Measurements from ENCODE around the gene ST3GAL3. TPM values are rescaled to one million over a fixed set of nuclear protein-coding genes. Genes with fewer than 3 reads are reported as not detected.

ST3GAL3 gene
- total and polyA plus RNA-seq, 2 donors (not counting 3 experiments of a cell fraction or from before 2014, with no cell fraction given), result 14.3 to 35.8 TPM

- H3K4me1 ChIP-seq (ENCODE audit: control insufficient read depth, extremely low read depth, insufficient read depth, low read length), result peaks cover 20% of the 10 kb centered on the region
- H3K4me3 ChIP-seq (replicated peaks in 1 of 3; ENCODE audit: insufficient read depth in 1 of 3, low read depth in 1 of 3, low read length in 3 of 3), result no peak overlapping the region
- no peaks in the 10 kb centered on the region for H3K9me3 ChIP-seq (replicated peaks; ENCODE audit: control insufficient read depth, insufficient read depth, low read length)
- POLR2A ChIA-PET, result no interaction called here
- peaks cover 6% of the 10 kb centered on the region for H4K20me1 ChIP-seq (replicated peaks; ENCODE audit: control insufficient read depth, extremely low read depth, insufficient read depth, low read length)
- DNase-seq (ENCODE audit: low read depth, low spot score) (no peak), FAIRE-seq (peak; percentile 18)
- no peak overlapping the region for H2AFZ ChIP-seq (ENCODE audit: low read depth, low read length)
- TF ChIP-seq POLR2A (IDR thresholded peaks at IDR 0.05; ENCODE audit: low read depth, low read length) (no peak), FOS (IDR thresholded peaks at IDR 0.05; ENCODE audit: borderline replicate concordance, insufficient read depth, low read length) (no peak), MAX (IDR thresholded peaks at IDR 0.05; ENCODE audit: insufficient read depth, insufficient read length) (no peak), JUN (IDR thresholded peaks at IDR 0.05; ENCODE audit: borderline replicate concordance, insufficient read depth, insufficient read length, low read depth) (no peak), MYC (IDR thresholded peaks at IDR 0.05; ENCODE audit: low read depth, low read length) (no peak), GATA2 (IDR thresholded peaks at IDR 0.05; ENCODE audit: insufficient read depth, insufficient read length, low read depth, low read length) (no peak)
- TF ChIP-seq, protein P1, sequence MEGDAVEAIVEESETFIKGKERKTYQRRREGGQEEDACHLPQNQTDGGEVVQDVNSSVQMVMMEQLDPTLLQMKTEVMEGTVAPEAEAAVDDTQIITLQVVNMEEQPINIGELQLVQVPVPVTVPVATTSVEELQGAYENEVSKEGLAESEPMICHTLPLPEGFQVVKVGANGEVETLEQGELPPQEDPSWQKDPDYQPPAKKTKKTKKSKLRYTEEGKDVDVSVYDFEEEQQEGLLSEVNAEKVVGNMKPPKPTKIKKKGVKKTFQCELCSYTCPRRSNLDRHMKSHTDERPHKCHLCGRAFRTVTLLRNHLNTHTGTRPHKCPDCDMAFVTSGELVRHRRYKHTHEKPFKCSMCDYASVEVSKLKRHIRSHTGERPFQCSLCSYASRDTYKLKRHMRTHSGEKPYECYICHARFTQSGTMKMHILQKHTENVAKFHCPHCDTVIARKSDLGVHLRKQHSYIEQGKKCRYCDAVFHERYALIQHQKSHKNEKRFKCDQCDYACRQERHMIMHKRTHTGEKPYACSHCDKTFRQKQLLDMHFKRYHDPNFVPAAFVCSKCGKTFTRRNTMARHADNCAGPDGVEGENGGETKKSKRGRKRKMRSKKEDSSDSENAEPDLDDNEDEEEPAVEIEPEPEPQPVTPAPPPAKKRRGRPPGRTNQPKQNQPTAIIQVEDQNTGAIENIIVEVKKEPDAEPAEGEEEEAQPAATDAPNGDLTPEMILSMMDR (IDR thresholded peaks at IDR 0.05; ENCODE audit: extremely low read depth in 1 of 2, insufficient read depth in 1 of 2, low read depth in 1 of 2, low read length in 2 of 2), result no peak
- no peaks in the 10 kb centered on the region for H3K9me1 ChIP-seq (replicated peaks; ENCODE audit: control insufficient read depth, extremely low read depth, insufficient read depth, low read length)
- intact Hi-C loops (cut with micrococcal nuclease) (no loop called here), dilution Hi-C loops (cut with MboI; ENCODE audit: extremely low pct_ligation_motif_present, low sequenced_read_pairs) (no loop called here)
- no peaks in the 10 kb centered on the region for H3K27me3 ChIP-seq (ENCODE audit: control insufficient read depth in 2 of 2, insufficient read depth in 2 of 2, low read length in 2 of 2)
- BruUV-seq (replicated peaks), result no TSS peak
- CTCF ChIA-PET, result interaction anchor here (1.6 to 1.8 kb wide), 2 partner anchors 11 to 78 kb away, joined by 3 to 7 read pairs; partner anchors contain the start of gene ARTN
- H3K27ac ChIP-seq (ENCODE audit: insufficient read depth, low read depth, low read length), result no peak overlapping the region
- peaks cover 2 to 3% of the 10 kb centered on the region in 2 experiments for H3K36me3 ChIP-seq (ENCODE audit: control insufficient read depth in 2 of 2, extremely low read depth in 1 of 2, insufficient read depth in 2 of 2, low read length in 2 of 2)
- no peak overlapping the region for H3K9ac ChIP-seq (replicated peaks; ENCODE audit: extremely low read depth, insufficient read depth, low read length)
- no peaks in the 10 kb centered on the region for H3K79me2 ChIP-seq (ENCODE audit: control insufficient read depth, insufficient read depth, low read length)
- H3K4me2 ChIP-seq (ENCODE audit: insufficient read depth, low read length), result no peak overlapping the region
Measured at GRCh38 chr1:43857163-43857562, 149.8 kb downstream of the ST3GAL3 start.
